ENCODE results near the gene SMIM23. TPM values are rescaled to one million over a fixed set of nuclear protein-coding genes. Genes with fewer than 3 reads are reported as not detected.

The SMIM23 gene
- total RNA-seq, 1 donor from 2014 or later = not detected

DNA sequence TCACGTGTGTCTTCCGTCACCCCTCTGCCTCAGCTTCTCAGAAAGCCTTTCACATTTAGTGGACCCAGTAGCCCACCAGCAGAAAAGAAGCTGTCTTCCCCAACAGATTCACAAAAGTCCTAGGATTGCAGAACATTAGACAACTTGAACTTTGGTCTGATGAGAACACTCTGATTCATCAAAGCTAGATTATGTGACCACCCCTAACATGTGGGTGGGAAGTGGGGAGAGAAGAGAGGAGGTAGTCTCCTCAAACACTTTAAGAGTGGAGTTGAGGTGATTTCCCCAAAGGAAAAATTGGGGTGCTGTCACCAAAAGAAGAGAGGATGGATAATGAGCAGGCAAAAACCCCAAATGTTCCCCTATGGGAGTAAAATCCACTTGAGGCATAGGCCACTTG, 41.4 kb upstream of the SMIM23 start:
- no peak overlapping the region for H3K27ac Mint-ChIP-seq
- H3K36me3 Mint-ChIP-seq (ENCODE audit: low read depth) = no peaks in the 10 kb centered on the region
- peaks cover 24% of the 10 kb centered on the region for H3K4me1 Mint-ChIP-seq
- DNase-seq = no peak
- no peak overlapping the region for H3K4me3 Mint-ChIP-seq
- H3K9me3 Mint-ChIP-seq = no peaks in the 10 kb centered on the region
- ATAC-seq (ENCODE audit: low read depth) = no peak
- POLR2A ChIA-PET = no interaction called here
- intact Hi-C loops (cut with micrococcal nuclease) = no loop called here
- CTCF ChIA-PET = no interaction called here
- TF ChIP-seq, protein P1, sequence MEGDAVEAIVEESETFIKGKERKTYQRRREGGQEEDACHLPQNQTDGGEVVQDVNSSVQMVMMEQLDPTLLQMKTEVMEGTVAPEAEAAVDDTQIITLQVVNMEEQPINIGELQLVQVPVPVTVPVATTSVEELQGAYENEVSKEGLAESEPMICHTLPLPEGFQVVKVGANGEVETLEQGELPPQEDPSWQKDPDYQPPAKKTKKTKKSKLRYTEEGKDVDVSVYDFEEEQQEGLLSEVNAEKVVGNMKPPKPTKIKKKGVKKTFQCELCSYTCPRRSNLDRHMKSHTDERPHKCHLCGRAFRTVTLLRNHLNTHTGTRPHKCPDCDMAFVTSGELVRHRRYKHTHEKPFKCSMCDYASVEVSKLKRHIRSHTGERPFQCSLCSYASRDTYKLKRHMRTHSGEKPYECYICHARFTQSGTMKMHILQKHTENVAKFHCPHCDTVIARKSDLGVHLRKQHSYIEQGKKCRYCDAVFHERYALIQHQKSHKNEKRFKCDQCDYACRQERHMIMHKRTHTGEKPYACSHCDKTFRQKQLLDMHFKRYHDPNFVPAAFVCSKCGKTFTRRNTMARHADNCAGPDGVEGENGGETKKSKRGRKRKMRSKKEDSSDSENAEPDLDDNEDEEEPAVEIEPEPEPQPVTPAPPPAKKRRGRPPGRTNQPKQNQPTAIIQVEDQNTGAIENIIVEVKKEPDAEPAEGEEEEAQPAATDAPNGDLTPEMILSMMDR (IDR thresholded peaks at IDR 0.05) = no peak
- H3K27me3 Mint-ChIP-seq = no peaks in the 10 kb centered on the region

DNA sequence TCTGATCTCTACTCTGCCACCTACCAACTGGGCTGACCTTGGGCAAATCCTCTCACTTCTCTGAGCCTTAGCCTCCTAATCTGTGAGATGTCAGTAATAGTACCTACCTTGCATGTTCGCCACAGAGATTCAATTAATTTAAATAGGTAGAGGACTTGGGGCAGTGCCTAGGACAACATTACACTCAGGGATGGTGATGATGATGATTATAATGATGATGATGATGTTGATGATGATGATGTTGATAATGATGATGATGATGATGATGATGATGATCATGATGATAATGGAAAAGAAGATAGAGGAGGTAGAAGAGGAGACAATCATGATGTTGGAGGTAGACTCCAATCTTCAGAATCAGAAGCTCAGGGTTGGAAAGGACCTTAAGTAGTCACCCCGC, 40.7 kb upstream of the SMIM23 start:
- Mint-ChIP-seq H3K4me3 (no peak overlapping the region), H3K9me3 (no peaks in the 10 kb centered on the region), H3K4me1 (peaks cover 24% of the 10 kb centered on the region), H3K27me3 (no peaks in the 10 kb centered on the region), H3K27ac (no peak overlapping the region), H3K36me3 (ENCODE audit: low read depth) (no peaks in the 10 kb centered on the region)
- intact Hi-C loops (cut with micrococcal nuclease) = no loop called here
- DNase-seq (no peak), ATAC-seq (ENCODE audit: low read depth) (no peak)
- TF ChIP-seq, protein P1 (IDR thresholded peaks at IDR 0.05) = no peak
- CTCF ChIA-PET = no interaction called here
- POLR2A ChIA-PET = no interaction called here

DNA sequence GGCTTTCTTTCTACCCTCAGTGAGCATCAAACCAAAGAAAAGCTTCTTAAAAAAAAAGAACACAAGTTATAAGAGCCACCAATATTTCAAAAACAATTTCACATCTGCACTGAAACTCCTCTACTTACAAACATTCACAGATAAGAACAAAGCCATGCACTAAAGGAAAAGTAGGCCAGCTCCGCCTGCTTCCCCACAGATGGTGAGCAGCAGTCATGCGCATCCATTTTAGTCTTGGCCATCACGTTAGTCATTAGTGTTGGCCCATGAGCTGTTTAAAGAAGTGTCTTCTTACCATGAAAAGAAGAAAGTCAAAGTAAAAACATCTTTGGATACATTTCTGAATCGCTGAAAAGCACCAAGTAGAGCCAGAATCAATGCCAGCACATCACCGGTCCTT, 40.0 kb upstream of the SMIM23 start:
- Mint-ChIP-seq H3K36me3 (ENCODE audit: low read depth) (no peaks in the 10 kb centered on the region), H3K4me1 (peaks cover 24% of the 10 kb centered on the region), H3K27me3 (no peaks in the 10 kb centered on the region), H3K9me3 (no peaks in the 10 kb centered on the region), H3K27ac (no peak overlapping the region), H3K4me3 (no peak overlapping the region)
- intact Hi-C loops (cut with micrococcal nuclease) = no loop called here
- ChIA-PET CTCF (no interaction called here), POLR2A (no interaction called here)
- TF ChIP-seq, protein P1 (IDR thresholded peaks at IDR 0.05) = no peak
- no peak for DNase-seq
- no peak for ATAC-seq (ENCODE audit: low read depth)

DNA sequence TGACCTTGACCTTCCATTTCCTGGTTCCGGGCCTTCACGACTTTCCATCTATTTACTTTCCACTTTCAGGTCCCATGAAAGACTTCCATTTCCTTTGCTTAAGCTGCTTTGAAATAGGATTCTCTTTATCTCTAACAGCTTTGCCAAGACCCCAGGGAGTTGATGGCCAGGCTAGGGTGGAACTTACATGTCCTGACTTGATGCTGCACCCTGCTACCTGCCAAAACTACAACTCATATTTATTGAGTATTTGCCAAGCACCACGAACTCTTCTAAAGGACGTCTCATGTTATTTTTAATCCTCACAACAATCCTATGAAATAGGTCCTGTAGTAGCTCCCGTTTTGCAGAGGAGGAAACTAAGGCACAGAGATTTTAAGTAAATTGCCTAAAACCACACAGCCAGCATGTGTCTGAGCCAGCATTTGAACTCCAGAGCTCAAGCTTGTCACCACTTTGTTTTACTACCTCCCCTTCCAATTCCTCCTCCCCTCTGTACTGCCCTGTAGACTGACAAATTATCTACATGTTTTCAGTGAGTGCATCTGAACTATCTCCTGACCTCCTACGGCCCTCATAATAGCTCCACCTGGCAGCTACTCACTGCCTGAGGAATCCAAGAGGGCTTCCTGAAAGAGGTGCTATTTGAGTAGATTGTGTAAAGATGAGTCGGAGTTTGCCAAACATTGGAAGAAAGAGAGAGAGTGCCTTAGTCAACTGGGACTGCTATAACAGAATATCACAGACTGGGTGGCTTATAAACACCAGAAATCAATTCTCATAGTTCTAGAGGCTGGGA, 38.4 kb upstream of the SMIM23 start:
- intact Hi-C loops (cut with micrococcal nuclease) = no loop called here
- Mint-ChIP-seq H3K9me3 (no peaks in the 10 kb centered on the region), H3K27ac (no peak overlapping the region), H3K4me3 (no peak overlapping the region), H3K4me1 (peaks cover 12% of the 10 kb centered on the region), H3K36me3 (ENCODE audit: low read depth) (no peaks in the 10 kb centered on the region), H3K27me3 (no peaks in the 10 kb centered on the region)
- POLR2A ChIA-PET = no interaction called here
- no peak for DNase-seq
- CTCF ChIA-PET = no interaction called here
- TF ChIP-seq, protein P1 (IDR thresholded peaks at IDR 0.05) = no peak
- no peak for ATAC-seq (ENCODE audit: low read depth)

GRCh38 chr5:171748720-171749119, 36.9 kb upstream of the SMIM23 start:
- Mint-ChIP-seq H3K27ac (no peak overlapping the region), H3K4me3 (no peak overlapping the region), H3K4me1 (no peaks in the 10 kb centered on the region), H3K27me3 (no peaks in the 10 kb centered on the region), H3K9me3 (no peaks in the 10 kb centered on the region), H3K36me3 (ENCODE audit: low read depth) (no peaks in the 10 kb centered on the region)
- intact Hi-C loops (cut with micrococcal nuclease) = no loop called here
- no peak for DNase-seq
- ChIA-PET POLR2A (no interaction called here), CTCF (no interaction called here)
- no peak for ATAC-seq (ENCODE audit: low read depth)
- TF ChIP-seq, protein P1 (IDR thresholded peaks at IDR 0.05) = no peak
